Coronary artery (tissue), 2 donors: ENCODE results near the gene PTPA.

ENCODE experiments used
- DNase-seq: peaks from one replicate; pipeline ENCODE4 v3.0.0-alpha.2; 2017; ENCODE audit warnings: low spot score
- H3K27ac ChIP-seq, 2 donors: fragments of 200-600 bp; sonication (generic); one replicate each; pipeline ENCODE4 v1.5.1; 2016 to 2019
- H3K4me3 ChIP-seq: fragments of 200-600 bp; sonication (generic); 2 replicates; pipeline ENCODE4 v1.5.1; 2016; ENCODE audit warnings: mild to moderate bottlenecking, moderate library complexity
- CTCF ChIP-seq: fragments of 200-600 bp; sonication (generic); IDR thresholded peaks from one replicate; pipeline ENCODE4 v1.5.1; 2019; ENCODE audit warnings: antibody characterized with exemption

Gene PTPA

DNA sequence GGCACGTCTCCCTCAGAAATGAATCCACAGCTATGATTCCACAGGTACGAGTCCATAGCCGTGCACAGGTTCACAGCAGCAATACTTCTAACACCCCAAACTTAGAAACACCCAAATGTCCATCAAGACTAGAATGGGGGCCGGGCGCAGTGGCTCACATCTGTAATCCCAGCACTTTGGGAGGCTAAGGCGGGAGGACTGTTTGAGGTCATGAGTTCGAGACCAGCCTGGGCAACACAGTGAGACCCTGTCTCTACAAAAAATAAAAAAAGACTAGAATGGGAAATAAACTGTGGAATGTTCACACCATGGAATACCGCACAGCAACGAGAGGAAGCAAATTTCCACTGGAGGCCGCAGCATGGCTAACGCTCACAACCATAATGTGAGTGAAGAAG, 34.6 kb upstream of the PTPA start:
- no peak for TF ChIP-seq CTCF
- no peak for DNase-seq
- no peak overlapping the region for H3K27ac ChIP-seq
- H3K4me3 ChIP-seq = no peak overlapping the region

DNA sequence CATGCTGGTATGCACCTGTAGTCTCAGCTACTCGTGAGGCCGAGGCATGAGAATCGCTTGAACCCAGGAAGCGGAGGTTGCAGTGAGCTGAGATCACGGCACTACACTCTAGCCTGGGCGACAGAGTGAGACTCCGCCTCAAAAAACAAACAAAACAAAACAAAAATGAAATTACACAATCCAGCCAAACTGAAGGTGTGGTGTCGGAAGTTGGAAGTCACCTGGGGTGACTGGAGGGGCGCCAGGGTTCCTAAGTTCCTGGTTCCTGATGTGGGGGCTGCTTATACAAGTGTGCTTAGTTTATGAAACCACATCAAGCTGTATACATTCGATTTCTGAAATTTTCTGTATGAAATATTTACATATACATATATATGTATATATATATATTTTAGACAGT, 34.0 kb upstream of the PTPA start:
- Histone ChIP-seq H3K27ac (no peak overlapping the region), H3K4me3 (no peak overlapping the region)
- DNase-seq = no peak
- TF ChIP-seq CTCF = no peak

- no peak overlapping the region for H3K27ac ChIP-seq
- no peak overlapping the region for H3K4me3 ChIP-seq
- TF ChIP-seq CTCF = no peak
- DNase-seq = no peak
Observed at GRCh38 chr9:129078691-129079503, 32.3 kb upstream of the PTPA start.

DNA sequence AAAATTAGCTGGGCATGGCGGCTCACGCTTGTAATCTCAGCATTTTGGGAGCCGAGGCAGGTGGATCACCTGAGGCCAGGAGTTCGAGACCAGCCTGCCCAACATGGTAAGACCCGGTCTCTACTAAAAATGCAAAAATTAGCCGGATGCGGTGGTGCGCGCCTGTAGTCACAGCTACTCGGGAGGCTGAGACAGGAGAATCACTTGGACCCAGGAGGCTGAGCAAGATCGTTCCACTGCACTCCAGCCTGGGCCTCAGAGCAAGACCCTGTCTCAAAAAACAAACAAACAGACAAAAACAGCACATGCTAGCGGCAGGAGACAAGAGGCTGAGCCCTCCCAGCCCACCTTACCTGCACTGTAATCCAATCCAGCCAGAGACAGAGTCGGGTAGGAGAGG, 31.4 kb upstream of the PTPA start:
- DNase-seq = no peak
- H3K27ac ChIP-seq = no peak overlapping the region
- no peak for TF ChIP-seq CTCF
- H3K4me3 ChIP-seq = peak overlapping the region; percentile 81

GRCh38 chr9:129080298-129080600, 31.0 kb upstream of the PTPA start:
- Histone ChIP-seq H3K27ac (peak overlapping the region in 1 of 2 donors; percentile 58), H3K4me3 (peak overlapping the region; percentile 81)

DNA sequence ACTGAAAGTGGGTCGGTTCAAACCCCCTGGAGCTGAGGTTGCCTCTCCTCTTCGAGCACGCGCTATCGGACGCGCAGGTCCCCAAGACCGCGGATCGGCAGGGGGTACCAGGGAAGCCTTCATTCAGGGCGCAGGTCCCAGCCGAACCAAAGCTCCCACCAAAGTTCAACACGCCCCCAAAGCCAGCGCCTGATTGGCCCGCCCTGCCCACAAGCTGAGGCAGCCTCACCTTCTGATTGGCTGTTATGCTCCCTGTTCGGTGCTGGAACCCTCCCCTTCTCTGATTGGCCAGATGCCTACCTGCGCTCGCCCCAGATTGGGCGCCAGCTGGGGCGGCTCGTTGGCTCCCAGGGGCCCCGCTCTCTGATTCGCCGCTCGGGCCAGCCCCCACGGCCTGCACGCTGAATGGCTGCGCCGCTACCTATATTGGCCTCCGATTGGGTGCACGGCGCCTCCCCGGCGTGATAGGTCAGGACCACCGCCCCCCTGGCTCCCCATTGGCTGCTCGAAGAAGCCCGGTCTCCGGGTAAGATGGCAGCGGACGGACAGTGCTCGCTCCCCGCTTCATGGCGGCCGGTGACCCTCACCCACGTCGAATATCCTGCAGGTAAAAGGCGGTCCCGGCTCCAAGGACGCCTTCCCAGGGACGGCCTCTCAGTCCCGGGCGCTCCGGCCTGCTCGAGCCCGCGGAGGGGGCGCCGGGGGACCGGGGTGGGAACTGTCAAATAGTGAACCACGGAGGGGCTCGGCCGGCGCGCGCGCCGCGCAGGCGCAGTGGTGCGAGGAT, 30.4 kb upstream of the PTPA start, which contains the start of gene DOLPP1:
Gene DOLPP1, plus strand, starts transcription at position 511 of the 787 bp plus-strand sequence. Its CDS starts 21 bp downstream, at position 532.
- H3K27ac ChIP-seq = peak within 1 kb of the TSS; percentile 60 to 79
- DNase-seq = peak; percentile 99
- TF ChIP-seq CTCF = no peak
- peak within 1 kb of the TSS; percentile 81 for H3K4me3 ChIP-seq

More at GRCh38 chr9:129080298-129080600, 31.0 kb upstream of the PTPA start:
- no peak for TF ChIP-seq CTCF
- no peak for DNase-seq
